Measurements from ENCODE around the gene GPRIN1. TPM values are rescaled to one million over a fixed set of nuclear protein-coding genes. Genes with fewer than 3 reads are reported as not detected.
"Not testable (repeated sequence)": the region's sequence is repeated elsewhere in the genome, so short reads cannot be mapped to it uniquely, and the experiment has no call there.

Gene GPRIN1
- total RNA-seq, 2 experiments from 2014 or later = 1.4 to 1.5 TPM

- H3K27ac Mint-ChIP-seq = no peak overlapping the region
Observed at GRCh38 chr5:176552332-176552869, 57.6 kb downstream of the GPRIN1 start.

GRCh38 chr5:176550937-176551336 is 59.0 kb downstream of the GPRIN1 start:
- Mint-ChIP-seq H3K27ac (peak overlapping the region; percentile 38), H3K4me3 (peak overlapping the region; percentile 55), H3K4me1 (ENCODE audit: low read depth) (peaks cover 64% of the 10 kb centered on the region)
- H3K9me3 Mint-ChIP-seq; DNase-seq; intact Hi-C loops (cut with micrococcal nuclease); H3K36me3 Mint-ChIP-seq (ENCODE audit: low read depth); H3K27me3 Mint-ChIP-seq (ENCODE audit: low read depth): not testable (repeated sequence)
- CTCF ChIA-PET = interaction anchor here (0.8 kb wide), 1 partner anchor 23 kb away, joined by 5 read pairs; no protein-coding TSS in a partner anchor

More at GRCh38 chr5:176552332-176552869, 57.6 kb downstream of the GPRIN1 start:
- no peak for DNase-seq
- Mint-ChIP-seq H3K9me3 (no peaks in the 10 kb centered on the region), H3K27me3 (ENCODE audit: low read depth) (no peaks in the 10 kb centered on the region), H3K4me1 (ENCODE audit: low read depth) (peaks cover 67% of the 10 kb centered on the region), H3K36me3 (ENCODE audit: low read depth) (no peaks in the 10 kb centered on the region), H3K4me3 (no peak overlapping the region)
- intact Hi-C loops (cut with micrococcal nuclease) = no loop called here
- CTCF ChIA-PET = interaction anchor here (0.6 kb wide), 1 partner anchor 115 kb away, joined by 3 read pairs; no protein-coding TSS in a partner anchor

- no peak for DNase-seq
- intact Hi-C loops (cut with micrococcal nuclease) = no loop called here
- Mint-ChIP-seq H3K27ac (peak overlapping the region; percentile 38), H3K36me3 (ENCODE audit: low read depth) (no peaks in the 10 kb centered on the region), H3K4me3 (peak overlapping the region; percentile 55), H3K9me3 (no peaks in the 10 kb centered on the region), H3K27me3 (ENCODE audit: low read depth) (no peaks in the 10 kb centered on the region), H3K4me1 (ENCODE audit: low read depth) (peaks cover 63% of the 10 kb centered on the region)
- CTCF ChIA-PET = interaction anchor here (0.7 to 0.8 kb wide), 2 partner anchors 18 to 23 kb away, joined by 3 to 5 read pairs; no protein-coding TSS in a partner anchor
Observed at GRCh38 chr5:176550275-176550831, 59.6 kb downstream of the GPRIN1 start.

GRCh38 chr5:176549871-176550270 is 60.1 kb downstream of the GPRIN1 start:
- peaks cover 63% of the 10 kb centered on the region for H3K4me1 Mint-ChIP-seq (ENCODE audit: low read depth)
- intact Hi-C loops (cut with micrococcal nuclease) = no loop called here
- H3K27me3 Mint-ChIP-seq (ENCODE audit: low read depth) = no peaks in the 10 kb centered on the region
- CTCF ChIA-PET = interaction anchor here (0.7 to 0.9 kb wide), 2 partner anchors 19 to 24 kb away, joined by 3 read pairs; no protein-coding TSS in a partner anchor
- H3K27ac Mint-ChIP-seq = no peak overlapping the region
- no peak overlapping the region for H3K4me3 Mint-ChIP-seq
- no peaks in the 10 kb centered on the region for H3K36me3 Mint-ChIP-seq (ENCODE audit: low read depth)
- DNase-seq = no peak
- no peaks in the 10 kb centered on the region for H3K9me3 Mint-ChIP-seq

- CTCF ChIA-PET = interaction anchor here (0.9 kb wide), 1 partner anchor 24 kb away, joined by 3 read pairs; no protein-coding TSS in a partner anchor
- DNase-seq = no peak
- H3K36me3 Mint-ChIP-seq (ENCODE audit: low read depth) = no peaks in the 10 kb centered on the region
- intact Hi-C loops (cut with micrococcal nuclease) = no loop called here
- H3K4me1 Mint-ChIP-seq (ENCODE audit: low read depth) = peaks cover 60% of the 10 kb centered on the region
- H3K4me3 Mint-ChIP-seq = no peak within 1 kb of the TSS
- no peaks in the 10 kb centered on the region for H3K9me3 Mint-ChIP-seq
- no peak within 1 kb of the TSS for H3K27ac Mint-ChIP-seq
- H3K27me3 Mint-ChIP-seq (ENCODE audit: low read depth) = no peaks in the 10 kb centered on the region
Observed at GRCh38 chr5:176548967-176549444, 61.0 kb downstream of the GPRIN1 start, which contains the start of gene CDHR2. Gene CDHR2, plus strand, starts transcription at chr5:176549342. Its CDS starts 16,011 bp downstream, at chr5:176565353.

GRCh38 chr5:176547802-176548201 is 62.2 kb downstream of the GPRIN1 start:
- H3K27ac Mint-ChIP-seq = peak overlapping the region; percentile 47
- CTCF ChIA-PET = no interaction called here
- H3K4me1 Mint-ChIP-seq (ENCODE audit: low read depth) = peaks cover 48% of the 10 kb centered on the region
- no peaks in the 10 kb centered on the region for H3K27me3 Mint-ChIP-seq (ENCODE audit: low read depth)
- H3K36me3 Mint-ChIP-seq (ENCODE audit: low read depth) = no peaks in the 10 kb centered on the region
- peak; percentile 64 for DNase-seq
- H3K9me3 Mint-ChIP-seq = no peaks in the 10 kb centered on the region
- intact Hi-C loops (cut with micrococcal nuclease) = no loop called here
- H3K4me3 Mint-ChIP-seq = no peak overlapping the region

Small RNAs within 50 kb of the gene (microRNA-seq; reads per million reads assigned to microRNA genes)
- gene MIR4281 (ENCODE audit: borderline microRNAs expressed, borderline replicate concordance) = not detected

Other genes with a start within 250 kb of the GPRIN1 start
- gene KIAA1191, start 248.4 kb downstream of the GPRIN1 start, total RNA-seq = 10 to 100 TPM; 33.5 to 33.7 TPM
- gene ARL10, start 244.7 kb downstream of the GPRIN1 start, total RNA-seq = 1 to 10 TPM; 3.9 to 5.1 TPM
- 10 to 100 TPM; 42.1 to 43.1 TPM for gene NOP16, start 221.6 kb downstream of the GPRIN1 start, total RNA-seq
- gene HIGD2A, start 221.4 kb downstream of the GPRIN1 start, total RNA-seq = 100 to 1,000 TPM; 154 to 155 TPM
- gene CLTB, start 193.6 kb downstream of the GPRIN1 start, total RNA-seq = 10 to 100 TPM; 51.1 to 53.9 TPM
- gene FAF2, start 161.8 kb downstream of the GPRIN1 start, total RNA-seq = 10 to 100 TPM; 30.0 to 32.8 TPM
- gene RNF44, start 72.8 kb downstream of the GPRIN1 start, total RNA-seq = 10 to 100 TPM; 83.3 to 88.3 TPM
- gene CDHR2, start 60.8 kb downstream of the GPRIN1 start, total RNA-seq = under 1 TPM; 0.19 to 0.35 TPM
- gene SNCB, start 20.4 kb upstream of the GPRIN1 start, total RNA-seq = not detected
- not detected for gene EIF4E1B, start 20.5 kb upstream of the GPRIN1 start, total RNA-seq
- gene TSPAN17, start 37.3 kb upstream of the GPRIN1 start, total RNA-seq = 10 to 100 TPM; 17.2 to 17.4 TPM
- not detected for gene UNC5A, start 200.4 kb upstream of the GPRIN1 start, total RNA-seq

Measured in activated naive CD4-positive, alpha-beta T cell treated with anti-CD3 and anti-CD28 coated beads for 36 hours (primary cell).